ENCODE results near the gene ATXN7L1.

ATXN7L1 gene

GRCh38 chr7:105773030-105773460, 103.4 kb downstream of the ATXN7L1 start:
- DNase-seq = no peak

- peak; percentile 15 to 51 for DNase-seq
Measured at GRCh38 chr7:105769901-105770628, 106.3 kb downstream of the ATXN7L1 start.

GRCh38 chr7:105768898-105769507, 107.4 kb downstream of the ATXN7L1 start:
- DNase-seq = no peak

GRCh38 chr7:105768117-105768516, 108.3 kb downstream of the ATXN7L1 start:
- no peak for DNase-seq

- no peak for DNase-seq
Measured at GRCh38 chr7:105766421-105767073, 109.9 kb downstream of the ATXN7L1 start.

- no peak for DNase-seq
Measured at GRCh38 chr7:105765846-105766245, 110.6 kb downstream of the ATXN7L1 start.

GRCh38 chr7:105764506-105764905, 111.9 kb downstream of the ATXN7L1 start:
- no peak for DNase-seq

GRCh38 chr7:105760551-105761447, 115.6 kb downstream of the ATXN7L1 start:
- DNase-seq = no peak

GRCh38 chr7:105759670-105760550, 116.5 kb downstream of the ATXN7L1 start:
- DNase-seq = peak in 1 of 2 donors; percentile 58

- DNase-seq = no peak
Measured at GRCh38 chr7:105756367-105756766, 120.0 kb downstream of the ATXN7L1 start.

GRCh38 chr7:105752671-105753275, 123.6 kb downstream of the ATXN7L1 start:
- no peak for DNase-seq

GRCh38 chr7:105751054-105751453, 125.3 kb downstream of the ATXN7L1 start:
- DNase-seq = no peak

GRCh38 chr7:105748701-105749100, 127.7 kb downstream of the ATXN7L1 start:
- DNase-seq = no peak

GRCh38 chr7:105745681-105746330, 130.6 kb downstream of the ATXN7L1 start:
- DNase-seq = no peak

GRCh38 chr7:105744258-105744657, 132.1 kb downstream of the ATXN7L1 start:
- DNase-seq = no peak

GRCh38 chr7:105743351-105744090, 132.9 kb downstream of the ATXN7L1 start:
- DNase-seq = peak in 1 of 2 donors; percentile 10

GRCh38 chr7:105742787-105743186, 133.6 kb downstream of the ATXN7L1 start:
- DNase-seq = no peak

- DNase-seq = no peak
Measured at GRCh38 chr7:105741982-105742381, 134.4 kb downstream of the ATXN7L1 start.

GRCh38 chr7:105738133-105738532, 138.3 kb downstream of the ATXN7L1 start:
- DNase-seq = no peak

- no peak for DNase-seq
Measured at GRCh38 chr7:105734233-105734632, 142.2 kb downstream of the ATXN7L1 start.
